Measurements from ENCODE around the gene CD3D.

Gene CD3D

DNA sequence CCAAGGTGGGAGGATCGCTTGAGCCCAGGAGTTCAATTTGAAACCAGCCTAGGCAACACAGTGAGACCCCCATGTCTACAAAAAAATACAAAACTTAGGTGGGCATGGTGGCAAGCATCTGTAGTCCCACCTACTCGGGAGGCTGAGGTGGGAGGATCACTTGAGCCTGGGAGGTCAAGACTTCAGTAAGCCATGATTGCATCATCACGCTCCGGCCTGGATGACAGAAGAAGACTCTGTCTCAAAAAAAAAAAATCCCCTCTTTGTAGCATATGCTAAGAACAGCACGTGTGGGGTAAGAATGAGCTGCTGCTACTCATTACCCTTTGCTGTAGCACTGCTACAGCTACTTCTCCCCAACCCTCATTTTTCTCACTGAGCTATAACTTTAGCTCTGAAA is 31.4 kb upstream of the CD3D start:
- Histone ChIP-seq H3K36me3 (ENCODE audit: insufficient read depth, low read length) (peaks cover 85% of the 10 kb centered on the region), H3K4me3 (ENCODE audit: low read depth in 1 of 2, low read length in 2 of 2) (no peak overlapping the region)
- ATAC-seq (ENCODE audit: insufficient read depth, low read depth), result no peak

GRCh38 chr11:118373263-118373662 is 30.8 kb upstream of the CD3D start:
- DNase-seq, result no peak
- Histone ChIP-seq H3K36me3 (ENCODE audit: insufficient read depth, low read length) (peaks cover 85% of the 10 kb centered on the region), H3K9ac (ENCODE audit: low read depth, low read length) (no peak overlapping the region), H3K27me3 (ENCODE audit: insufficient read depth, low read length, poor library complexity) (no peaks in the 10 kb centered on the region), H3K27ac (ENCODE audit: low read length) (no peak overlapping the region), H3K4me2 (ENCODE audit: insufficient read depth, low read length) (no peak overlapping the region), H4K20me1 (ENCODE audit: insufficient read depth, low read length) (no peaks in the 10 kb centered on the region), H3K9me3 (ENCODE audit: insufficient read depth, low read length, severe bottlenecking) (no peaks in the 10 kb centered on the region), H3K4me1 (ENCODE audit: insufficient read depth, low read length) (no peaks in the 10 kb centered on the region), H3K79me2 (ENCODE audit: insufficient read depth, low read length) (no peaks in the 10 kb centered on the region), H2AFZ (ENCODE audit: low read depth, low read length) (no peak overlapping the region), H3K4me3 (ENCODE audit: low read depth in 1 of 2, low read length in 2 of 2) (no peak overlapping the region)
- TF ChIP-seq, protein P1, sequence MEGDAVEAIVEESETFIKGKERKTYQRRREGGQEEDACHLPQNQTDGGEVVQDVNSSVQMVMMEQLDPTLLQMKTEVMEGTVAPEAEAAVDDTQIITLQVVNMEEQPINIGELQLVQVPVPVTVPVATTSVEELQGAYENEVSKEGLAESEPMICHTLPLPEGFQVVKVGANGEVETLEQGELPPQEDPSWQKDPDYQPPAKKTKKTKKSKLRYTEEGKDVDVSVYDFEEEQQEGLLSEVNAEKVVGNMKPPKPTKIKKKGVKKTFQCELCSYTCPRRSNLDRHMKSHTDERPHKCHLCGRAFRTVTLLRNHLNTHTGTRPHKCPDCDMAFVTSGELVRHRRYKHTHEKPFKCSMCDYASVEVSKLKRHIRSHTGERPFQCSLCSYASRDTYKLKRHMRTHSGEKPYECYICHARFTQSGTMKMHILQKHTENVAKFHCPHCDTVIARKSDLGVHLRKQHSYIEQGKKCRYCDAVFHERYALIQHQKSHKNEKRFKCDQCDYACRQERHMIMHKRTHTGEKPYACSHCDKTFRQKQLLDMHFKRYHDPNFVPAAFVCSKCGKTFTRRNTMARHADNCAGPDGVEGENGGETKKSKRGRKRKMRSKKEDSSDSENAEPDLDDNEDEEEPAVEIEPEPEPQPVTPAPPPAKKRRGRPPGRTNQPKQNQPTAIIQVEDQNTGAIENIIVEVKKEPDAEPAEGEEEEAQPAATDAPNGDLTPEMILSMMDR (IDR thresholded peaks at IDR 0.05; ENCODE audit: borderline replicate concordance, extremely low read depth, low read length, poor library complexity, severe bottlenecking), result no peak
- TF ChIP-seq EZH2 (IDR thresholded peaks at IDR 0.05; ENCODE audit: borderline replicate concordance, low read depth, low read length, severe bottlenecking), result no peak
- ATAC-seq (ENCODE audit: insufficient read depth, low read depth), result no peak

More for the DNA sequence above, 31.4 kb upstream of the CD3D start:
- Histone ChIP-seq H3K27me3 (ENCODE audit: insufficient read depth, low read length, poor library complexity) (no peaks in the 10 kb centered on the region), H3K79me2 (ENCODE audit: insufficient read depth, low read length) (no peaks in the 10 kb centered on the region), H3K27ac (ENCODE audit: low read length) (no peak overlapping the region), H3K4me2 (ENCODE audit: insufficient read depth, low read length) (no peak overlapping the region), H3K4me1 (ENCODE audit: insufficient read depth, low read length) (no peaks in the 10 kb centered on the region), H4K20me1 (ENCODE audit: insufficient read depth, low read length) (no peaks in the 10 kb centered on the region), H3K9me3 (ENCODE audit: insufficient read depth, low read length, severe bottlenecking) (no peaks in the 10 kb centered on the region), H3K9ac (ENCODE audit: low read depth, low read length) (no peak overlapping the region), H2AFZ (ENCODE audit: low read depth, low read length) (no peak overlapping the region)
- no peak for TF ChIP-seq EZH2 (IDR thresholded peaks at IDR 0.05; ENCODE audit: borderline replicate concordance, low read depth, low read length, severe bottlenecking)
- TF ChIP-seq, protein P1 (IDR thresholded peaks at IDR 0.05; ENCODE audit: borderline replicate concordance, extremely low read depth, low read length, poor library complexity, severe bottlenecking), result no peak
- DNase-seq, result no peak

GRCh38 chr11:118370774-118371173 is 28.3 kb upstream of the CD3D start:
- no peak for DNase-seq
- H3K4me3 ChIP-seq (ENCODE audit: low read depth in 1 of 2, low read length in 2 of 2), result no peak overlapping the region
- no peaks in the 10 kb centered on the region for H4K20me1 ChIP-seq (ENCODE audit: insufficient read depth, low read length)
- ATAC-seq (ENCODE audit: insufficient read depth, low read depth), result no peak
- H3K9me3 ChIP-seq (ENCODE audit: insufficient read depth, low read length, severe bottlenecking), result no peaks in the 10 kb centered on the region
- no peak overlapping the region for H3K27ac ChIP-seq (ENCODE audit: low read length)
- no peak overlapping the region for H3K9ac ChIP-seq (ENCODE audit: low read depth, low read length)
- TF ChIP-seq, protein P1 (IDR thresholded peaks at IDR 0.05; ENCODE audit: borderline replicate concordance, extremely low read depth, low read length, poor library complexity, severe bottlenecking), result no peak
- no peak for TF ChIP-seq EZH2 (IDR thresholded peaks at IDR 0.05; ENCODE audit: borderline replicate concordance, low read depth, low read length, severe bottlenecking)
- no peaks in the 10 kb centered on the region for H3K27me3 ChIP-seq (ENCODE audit: insufficient read depth, low read length, poor library complexity)
- H2AFZ ChIP-seq (ENCODE audit: low read depth, low read length), result no peak overlapping the region
- H3K4me1 ChIP-seq (ENCODE audit: insufficient read depth, low read length), result no peaks in the 10 kb centered on the region
- peaks cover 88% of the 10 kb centered on the region for H3K36me3 ChIP-seq (ENCODE audit: insufficient read depth, low read length)
- H3K79me2 ChIP-seq (ENCODE audit: insufficient read depth, low read length), result 0 out of 2 replicates have a peak, but pooled peaks cover 3% of the 10 kb centered on the region
- no peak overlapping the region for H3K4me2 ChIP-seq (ENCODE audit: insufficient read depth, low read length)

GRCh38 chr11:118366287-118366686 is 23.8 kb upstream of the CD3D start:
- no peak overlapping the region for H3K9ac ChIP-seq (ENCODE audit: low read depth, low read length)
- TF ChIP-seq, protein P1 (IDR thresholded peaks at IDR 0.05; ENCODE audit: borderline replicate concordance, extremely low read depth, low read length, poor library complexity, severe bottlenecking), result no peak
- TF ChIP-seq EZH2 (IDR thresholded peaks at IDR 0.05; ENCODE audit: borderline replicate concordance, low read depth, low read length, severe bottlenecking), result no peak
- H3K27me3 ChIP-seq (ENCODE audit: insufficient read depth, low read length, poor library complexity), result no peaks in the 10 kb centered on the region
- no peak overlapping the region for H3K4me2 ChIP-seq (ENCODE audit: insufficient read depth, low read length)
- no peak for DNase-seq
- 0 out of 2 replicates have a peak, but pooled peaks cover 2% of the 10 kb centered on the region for H4K20me1 ChIP-seq (ENCODE audit: insufficient read depth, low read length)
- no peak for ATAC-seq (ENCODE audit: insufficient read depth, low read depth)
- H3K4me1 ChIP-seq (ENCODE audit: insufficient read depth, low read length), result peaks cover 17% of the 10 kb centered on the region
- H3K9me3 ChIP-seq (ENCODE audit: insufficient read depth, low read length, severe bottlenecking), result no peaks in the 10 kb centered on the region
- H3K27ac ChIP-seq (ENCODE audit: low read length), result no peak overlapping the region
- H3K4me3 ChIP-seq (ENCODE audit: low read depth in 1 of 2, low read length in 2 of 2), result no peak overlapping the region
- H3K36me3 ChIP-seq (ENCODE audit: insufficient read depth, low read length), result peaks cover 69% of the 10 kb centered on the region
- no peak overlapping the region for H2AFZ ChIP-seq (ENCODE audit: low read depth, low read length)
- peaks cover 41% of the 10 kb centered on the region for H3K79me2 ChIP-seq (ENCODE audit: insufficient read depth, low read length)
